ENCODE data around the gene EVC2.

GRCh38 chr4:5528031-5528436 lies 180.3 kb downstream of the EVC2 start:
- TF ChIP-seq CTCF (IDR thresholded peaks at IDR 0.05) (no peak), POLR2A (IDR thresholded peaks at IDR 0.05) (no peak)
